WI38 (cell line): ENCODE data around the gene NHEJ1.

ENCODE experiments used
- H3K4me3 ChIP-seq: 2 replicates; pipeline ENCODE4 v1.5.1; 2011; ENCODE audit warnings: low read depth, mild to moderate bottlenecking, control low read depth, low read length
- CTCF ChIP-seq: IDR thresholded peaks from 2 replicates; pipeline ENCODE4 v1.5.1; 2012; ENCODE audit warnings: low read depth, mild to moderate bottlenecking, control low read depth, low read length

The NHEJ1 gene

GRCh38 chr2:219186754-219187456 is 26.3 kb upstream of the NHEJ1 start:
- H3K4me3 ChIP-seq, result no peak overlapping the region
- TF ChIP-seq CTCF, result no peak

- TF ChIP-seq CTCF, result no peak
- H3K4me3 ChIP-seq, result no peak overlapping the region
Observed at GRCh38 chr2:219184121-219184520, 23.5 kb upstream of the NHEJ1 start.

- no peak overlapping the region for H3K4me3 ChIP-seq
- no peak for TF ChIP-seq CTCF
Observed at GRCh38 chr2:219183151-219183772, 22.6 kb upstream of the NHEJ1 start.

GRCh38 chr2:219182331-219183150 is 21.9 kb upstream of the NHEJ1 start:
- TF ChIP-seq CTCF, result no peak
- H3K4me3 ChIP-seq, result no peak overlapping the region

GRCh38 chr2:219181531-219181930 is 20.9 kb upstream of the NHEJ1 start:
- TF ChIP-seq CTCF, result no peak
- H3K4me3 ChIP-seq, result no peak overlapping the region

- no peak for TF ChIP-seq CTCF
- no peak overlapping the region for H3K4me3 ChIP-seq
Observed at GRCh38 chr2:219180961-219181360, 20.3 kb upstream of the NHEJ1 start.
